DMS 273 (cell line): ENCODE results near the gene TNFRSF1B.

ENCODE experiments used
- DNase-seq: peaks from one replicate; lab custom pipeline; 2025; ENCODE audit not compliant: unreplicated experiment; lab: John Stamatoyannopoulos, UW

Gene TNFRSF1B

DNA sequence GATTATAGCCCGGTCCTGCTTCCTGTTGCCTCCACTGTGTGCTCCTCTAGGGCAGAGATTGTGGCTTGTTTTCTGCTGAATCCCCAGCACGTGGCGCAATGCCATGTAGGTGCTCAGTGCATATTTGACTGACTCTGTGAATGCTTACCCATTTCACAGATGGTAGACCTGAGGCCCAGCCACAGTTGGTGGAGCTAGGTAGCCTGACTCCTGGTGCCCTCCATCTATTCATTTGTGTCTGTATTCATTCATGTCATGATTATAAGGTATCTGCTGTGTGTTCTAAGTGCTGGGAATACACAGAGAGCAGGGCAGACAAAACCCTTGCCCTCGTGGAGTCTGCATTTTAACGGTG is 22.5 kb downstream of the TNFRSF1B start:
- no peak for DNase-seq

DNA sequence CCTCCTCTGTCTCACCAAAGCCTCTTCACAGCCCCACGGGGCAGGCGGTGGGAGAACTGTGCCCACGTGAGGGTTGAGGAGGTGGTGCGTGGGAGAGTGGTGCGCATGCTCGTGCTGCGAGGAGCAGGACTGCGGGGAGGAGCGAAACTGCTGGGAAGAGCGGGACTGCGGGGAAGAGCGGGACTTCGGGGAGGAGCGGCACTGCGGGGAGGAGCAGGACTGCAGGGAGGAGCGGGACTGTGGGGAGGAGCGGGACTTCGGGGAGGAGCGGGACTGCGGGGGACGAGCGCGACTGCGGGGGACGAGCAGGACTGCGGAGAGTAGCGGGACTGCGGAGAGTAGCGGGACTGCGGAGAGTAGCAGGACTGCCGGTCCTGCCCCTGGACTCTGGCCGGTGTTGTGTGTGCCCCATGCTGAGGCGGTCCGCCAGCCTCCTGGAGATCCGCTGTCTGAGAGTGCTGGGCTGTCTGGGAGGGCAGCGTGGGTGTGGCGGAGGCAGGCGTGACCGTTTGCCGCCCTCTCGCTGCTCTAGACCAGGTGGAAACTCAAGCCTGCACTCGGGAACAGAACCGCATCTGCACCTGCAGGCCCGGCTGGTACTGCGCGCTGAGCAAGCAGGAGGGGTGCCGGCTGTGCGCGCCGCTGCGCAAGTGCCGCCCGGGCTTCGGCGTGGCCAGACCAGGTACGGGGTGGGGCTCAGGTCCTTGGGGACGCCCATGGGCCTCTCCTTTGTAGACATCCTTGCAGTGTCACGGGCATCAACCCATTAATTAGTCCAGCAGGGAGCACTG is 24.6 kb downstream of the TNFRSF1B start:
- no peak for DNase-seq

DNA sequence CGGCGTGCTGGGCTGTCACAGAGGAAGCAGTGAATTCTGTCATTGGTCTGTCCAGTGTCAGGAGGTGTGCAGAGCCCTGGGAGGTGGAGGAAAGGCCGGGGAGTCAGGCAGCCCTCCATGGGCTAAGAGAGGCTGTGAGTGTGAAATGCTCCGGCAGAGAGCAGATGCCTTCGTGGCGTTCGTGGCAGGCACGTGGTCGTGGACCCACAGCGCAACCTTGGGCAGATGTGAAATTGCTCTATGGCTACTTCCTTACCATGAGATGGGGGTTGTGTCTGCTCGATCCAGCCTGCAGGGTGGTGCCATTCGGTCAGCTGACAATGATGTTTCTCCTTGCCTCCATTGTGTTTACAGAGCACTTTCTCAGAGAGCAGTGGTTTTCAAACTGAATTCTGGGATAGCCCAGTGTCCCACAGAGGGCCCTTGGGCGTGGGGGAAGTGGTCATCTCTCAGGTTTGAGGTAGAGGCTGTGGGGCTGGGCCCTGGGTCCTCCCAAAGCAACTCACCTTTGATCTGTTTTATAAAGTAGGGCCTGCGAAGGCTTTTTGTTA is 27.9 kb downstream of the TNFRSF1B start:
- no peak for DNase-seq

DNA sequence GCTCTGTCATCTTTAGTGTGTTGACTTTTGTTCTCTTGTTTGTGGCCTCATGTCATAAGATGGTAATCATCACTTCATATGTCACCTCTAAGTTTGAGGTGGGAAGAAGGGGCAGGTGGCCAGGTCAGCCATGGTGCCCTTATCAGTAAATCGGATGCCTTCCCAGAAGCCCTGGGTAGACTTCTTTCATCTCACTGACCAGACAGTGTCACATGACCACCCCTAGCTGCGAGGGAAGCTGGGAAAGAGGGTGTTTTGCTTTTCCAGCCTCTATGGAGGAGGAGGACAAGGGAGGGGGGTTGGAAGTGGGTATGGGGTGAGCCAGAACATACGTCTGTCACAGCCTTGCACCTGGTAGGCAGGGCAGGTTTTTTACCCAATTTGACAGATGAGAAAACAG is 28.6 kb downstream of the TNFRSF1B start:
- DNase-seq: no peak

DNA sequence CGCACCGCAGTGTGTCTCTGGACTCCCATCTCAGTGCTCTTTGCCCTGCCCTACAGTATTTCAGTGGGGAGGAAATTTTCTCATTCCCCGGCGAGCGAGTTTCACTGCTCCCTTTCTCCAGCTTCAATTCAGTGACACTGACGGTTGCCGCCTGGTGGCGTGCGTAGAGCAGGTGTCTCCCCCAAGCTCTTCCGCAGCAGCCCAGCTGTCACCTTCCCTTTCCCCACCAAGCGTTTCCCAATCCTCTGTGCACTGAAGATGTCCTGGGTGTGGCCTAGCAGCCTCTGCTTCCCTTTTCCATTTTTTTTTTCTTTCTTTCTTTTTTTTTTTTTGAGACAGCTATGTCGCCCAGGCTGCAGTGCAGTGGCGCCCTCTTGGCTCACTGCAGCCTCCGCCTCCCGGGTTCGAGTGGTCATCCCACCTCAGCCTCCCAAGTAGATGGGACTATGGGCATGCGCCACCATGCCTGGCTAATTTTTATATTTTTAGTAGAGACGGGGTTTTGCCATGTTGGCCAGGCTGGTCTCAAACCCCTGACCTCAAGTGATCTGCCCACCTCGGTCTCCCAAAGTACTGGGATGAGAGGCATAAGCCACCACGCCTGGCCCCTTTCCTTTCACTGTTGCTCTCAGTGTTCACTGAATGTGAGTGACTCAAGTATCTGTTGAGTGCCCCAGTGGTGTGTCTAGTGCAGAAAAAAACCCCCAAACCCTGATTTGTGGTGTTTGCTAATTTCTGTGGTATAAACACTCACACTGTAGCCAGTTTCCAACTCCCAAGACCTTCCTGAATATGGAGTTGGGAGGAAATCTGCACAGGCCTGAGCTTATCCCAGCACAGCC is 30.1 kb downstream of the TNFRSF1B start:
- peak; percentile 36 for DNase-seq

DNA sequence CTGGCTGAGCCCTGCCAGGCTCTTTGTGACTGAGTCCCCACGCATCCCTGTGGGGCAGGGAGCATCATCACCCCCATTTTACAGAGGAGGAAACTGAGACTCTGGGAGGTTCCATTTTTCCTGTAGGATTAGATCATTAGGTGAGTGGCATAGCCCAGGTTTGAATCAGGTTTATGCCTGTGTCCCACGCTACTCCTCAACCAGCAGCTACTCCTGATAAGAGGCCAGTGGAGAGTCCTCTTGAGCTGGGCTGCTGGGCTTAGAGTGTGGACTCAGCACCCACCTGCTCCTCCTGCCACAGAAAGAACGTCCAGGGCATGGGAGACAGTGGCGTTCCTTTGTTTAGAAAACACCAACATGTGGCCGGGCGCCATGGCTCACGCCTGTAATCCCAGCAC is 30.7 kb downstream of the TNFRSF1B start:
- no peak for DNase-seq

DNA sequence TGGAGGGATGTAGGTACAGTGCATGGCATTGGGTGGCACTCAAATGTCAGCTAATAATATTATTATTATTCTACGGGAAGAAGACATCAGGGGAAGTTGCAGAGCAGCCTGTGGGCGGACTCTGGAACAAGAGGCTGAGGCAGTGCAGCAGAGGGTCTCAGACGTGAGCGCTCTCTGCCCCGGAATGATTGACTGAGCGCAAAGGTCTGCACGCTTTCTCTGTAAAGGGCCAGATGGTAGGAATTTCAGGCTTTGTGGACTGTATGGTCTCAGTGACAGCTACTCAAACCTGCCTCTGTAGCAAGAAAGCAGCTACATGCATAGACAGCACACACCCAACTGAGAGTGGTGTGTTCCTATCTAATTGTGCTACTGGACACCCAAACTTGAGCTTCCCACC is 33.4 kb downstream of the TNFRSF1B start:
- DNase-seq: no peak

DNA sequence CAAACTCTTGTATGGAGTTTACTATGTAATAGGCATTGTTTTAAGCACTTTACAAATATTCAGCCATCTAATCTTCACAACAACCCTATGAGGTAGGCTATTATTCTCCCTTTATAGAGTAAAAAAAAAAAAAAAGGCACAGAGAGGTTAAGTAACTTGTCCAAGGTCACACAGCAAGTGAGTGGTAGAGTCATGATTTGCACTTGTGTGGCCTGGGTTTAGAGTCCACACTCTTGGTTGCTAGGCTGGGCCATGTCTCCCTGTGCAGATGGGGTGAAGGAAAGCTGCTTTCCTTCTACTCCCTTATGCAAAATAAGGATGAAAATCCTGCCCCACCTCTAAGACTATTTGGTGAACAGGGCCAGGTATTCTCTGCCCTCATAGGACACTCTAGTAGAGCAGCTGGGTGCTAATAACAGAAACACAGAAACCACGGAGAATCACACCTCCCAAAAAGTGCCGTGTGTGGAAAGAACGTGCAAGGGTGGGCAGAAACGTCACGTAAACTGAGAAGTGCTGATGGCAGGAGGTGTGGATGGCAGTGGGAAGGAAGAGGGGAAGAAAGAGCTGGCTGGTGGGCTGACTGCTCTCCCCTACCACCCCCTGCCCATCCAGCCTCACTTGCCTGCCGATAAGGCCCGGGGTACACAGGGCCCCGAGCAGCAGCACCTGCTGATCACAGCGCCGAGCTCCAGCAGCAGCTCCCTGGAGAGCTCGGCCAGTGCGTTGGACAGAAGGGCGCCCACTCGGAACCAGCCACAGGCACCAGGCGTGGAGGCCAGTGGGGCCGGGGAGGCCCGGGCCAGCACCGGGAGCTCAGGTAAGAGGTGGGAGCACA is 34.8 kb downstream of the TNFRSF1B start:
- no peak for DNase-seq

DNA sequence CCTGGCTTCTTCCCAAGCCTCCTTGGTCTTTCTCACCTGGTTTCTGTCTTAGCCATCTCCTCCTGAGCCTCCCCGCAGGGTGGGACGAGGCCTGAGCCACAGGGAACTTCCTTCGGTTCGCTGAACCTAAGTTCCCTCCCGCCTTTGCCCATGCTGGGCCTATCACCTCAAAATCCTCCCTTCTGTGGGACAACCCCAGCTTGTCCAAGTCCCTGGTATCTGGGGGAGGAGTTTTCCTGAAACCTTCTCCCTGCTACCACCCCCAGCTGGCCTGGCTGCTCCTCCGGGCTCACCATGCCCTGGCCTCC is 35.4 kb downstream of the TNFRSF1B start:
- DNase-seq: no peak

DNA sequence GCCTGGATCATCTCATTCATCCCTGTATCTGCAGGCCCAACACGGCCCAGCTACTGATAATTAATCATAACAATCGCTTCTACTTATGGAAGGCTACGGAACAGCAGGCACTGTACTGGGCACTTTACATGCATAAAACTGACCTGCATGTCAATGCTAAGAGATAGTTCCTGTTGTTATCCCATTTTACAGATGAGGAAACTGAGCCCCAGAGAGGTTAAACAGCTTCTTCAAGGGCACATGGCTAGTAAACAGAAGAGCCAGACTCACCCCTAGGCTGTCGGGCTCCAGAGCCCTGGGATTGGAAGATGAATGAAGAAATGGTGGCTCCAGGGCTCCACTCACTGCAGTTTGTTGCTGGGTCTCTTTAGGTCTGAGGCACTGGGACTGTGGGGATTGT is 35.8 kb downstream of the TNFRSF1B start:
- no peak for DNase-seq

DNA sequence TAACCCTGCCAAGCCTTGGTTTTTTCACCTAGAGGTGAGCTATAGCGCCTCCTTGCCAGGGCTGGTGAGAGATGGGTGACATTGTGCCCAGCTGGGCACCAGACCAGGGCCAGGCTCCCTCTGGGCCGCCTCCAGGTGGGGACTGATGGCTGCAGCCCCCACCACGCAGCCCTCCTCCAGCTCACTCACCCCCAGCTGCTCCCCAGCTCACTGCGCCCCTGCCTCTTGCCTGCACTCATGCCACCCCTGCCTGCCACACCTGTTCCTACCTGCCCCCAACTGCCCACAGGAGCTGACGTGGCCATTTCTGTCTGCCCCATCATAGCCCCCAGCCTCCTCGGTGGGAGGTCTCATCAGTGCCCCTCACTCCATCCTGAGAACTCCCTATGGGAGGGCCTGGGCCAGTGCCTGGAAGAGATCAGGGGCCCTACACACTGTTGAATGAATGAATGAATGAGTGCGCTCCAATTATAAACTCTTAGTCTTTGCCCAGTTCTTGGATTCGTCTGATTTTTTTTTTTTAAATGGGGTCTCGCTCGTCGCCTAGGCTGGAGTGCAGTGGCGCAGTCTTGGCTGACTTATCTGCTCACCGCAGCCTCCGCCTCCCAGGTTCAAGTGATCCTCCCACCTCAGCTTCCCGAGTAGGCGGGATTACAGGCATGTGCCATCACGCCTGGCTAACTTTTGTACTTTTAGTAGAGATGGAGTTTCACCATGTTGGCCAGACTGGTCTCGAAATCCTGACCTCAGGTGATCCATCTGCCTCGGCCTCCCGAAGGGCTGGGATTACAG is 36.6 kb downstream of the TNFRSF1B start:
- no peak for DNase-seq

DNA sequence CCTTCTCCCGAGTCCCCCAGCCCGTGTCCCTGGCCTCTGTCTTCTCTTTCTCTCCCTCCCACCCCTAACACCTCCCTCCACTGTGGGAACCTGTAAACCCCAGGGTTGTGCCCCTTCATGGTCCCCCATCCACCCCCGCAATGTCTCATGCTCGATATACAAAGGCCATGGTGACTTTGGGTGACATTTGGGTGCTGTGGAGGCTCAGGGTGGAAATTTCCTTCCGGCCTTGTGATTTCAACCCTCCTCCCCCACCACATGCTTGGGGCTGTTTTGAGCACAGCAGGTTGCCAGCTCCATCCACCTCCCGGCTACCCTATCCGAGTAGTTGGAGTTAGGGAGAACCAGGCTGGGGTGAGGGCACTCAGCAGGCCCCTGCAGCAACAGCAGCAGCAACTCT is 37.3 kb downstream of the TNFRSF1B start:
- no peak for DNase-seq

DNA sequence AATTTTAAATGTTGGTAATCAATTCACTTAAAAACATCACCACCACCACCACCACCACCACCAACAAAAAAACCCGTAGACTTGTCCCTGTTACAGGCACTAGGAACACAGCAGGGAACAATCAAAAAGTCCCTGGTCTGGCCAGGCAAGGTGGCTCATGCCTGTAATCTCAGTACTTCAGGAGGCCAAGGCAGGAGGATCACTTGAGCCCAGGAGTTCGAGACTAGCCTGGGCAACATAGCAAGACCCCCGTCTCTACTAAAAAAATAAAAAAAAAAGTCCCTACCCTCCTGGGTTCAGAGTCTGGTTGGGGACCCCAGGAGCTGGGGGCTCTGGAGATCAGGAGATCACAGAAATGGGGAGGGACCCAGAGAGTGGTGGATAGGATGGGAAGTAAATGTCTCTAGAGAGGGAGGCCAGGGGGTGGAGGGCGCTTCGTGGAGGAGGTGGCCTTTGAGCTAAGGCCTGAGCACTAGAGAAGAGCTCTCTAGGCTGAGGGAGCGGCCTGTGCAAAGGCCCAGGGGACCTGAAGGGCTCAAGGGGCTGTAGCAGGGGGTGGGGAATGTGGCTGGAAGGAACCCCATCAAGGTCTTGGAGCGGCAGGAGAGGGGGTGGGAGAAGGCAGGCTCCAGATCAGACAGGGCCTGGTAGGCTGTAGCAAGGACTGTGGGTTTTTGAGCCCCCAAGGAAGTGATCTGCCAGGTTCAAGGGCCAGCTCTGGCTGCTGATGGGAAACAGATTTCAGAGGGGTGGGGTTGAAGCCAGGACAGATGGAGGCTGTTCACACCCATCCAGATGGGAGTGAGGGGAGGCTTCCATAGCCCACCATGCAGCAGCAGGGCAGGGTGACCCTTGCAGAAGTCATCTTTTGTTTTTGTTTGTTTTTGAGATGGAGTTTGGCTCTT is 38.2 kb downstream of the TNFRSF1B start:
- DNase-seq: no peak

DNA sequence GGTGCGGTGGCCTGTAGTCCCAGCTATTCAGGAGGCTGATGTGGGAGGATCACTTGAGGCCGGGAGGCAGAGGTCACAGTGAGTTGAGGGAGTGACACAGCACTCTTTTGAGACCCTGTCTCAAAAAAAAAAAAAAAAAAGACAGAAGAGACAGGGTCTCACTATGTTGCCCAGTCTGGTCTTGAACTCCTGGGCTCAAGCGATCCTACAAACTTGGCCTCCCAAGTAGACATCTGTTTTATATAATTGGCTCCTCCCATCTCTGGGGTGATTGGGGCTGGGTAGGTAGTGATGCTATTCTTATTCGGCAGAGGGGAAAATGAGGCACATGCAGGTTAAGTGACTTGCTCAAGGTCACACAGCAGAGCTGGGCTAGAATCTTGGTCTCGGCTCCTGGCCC is 39.4 kb downstream of the TNFRSF1B start:
- no peak for DNase-seq

DNA sequence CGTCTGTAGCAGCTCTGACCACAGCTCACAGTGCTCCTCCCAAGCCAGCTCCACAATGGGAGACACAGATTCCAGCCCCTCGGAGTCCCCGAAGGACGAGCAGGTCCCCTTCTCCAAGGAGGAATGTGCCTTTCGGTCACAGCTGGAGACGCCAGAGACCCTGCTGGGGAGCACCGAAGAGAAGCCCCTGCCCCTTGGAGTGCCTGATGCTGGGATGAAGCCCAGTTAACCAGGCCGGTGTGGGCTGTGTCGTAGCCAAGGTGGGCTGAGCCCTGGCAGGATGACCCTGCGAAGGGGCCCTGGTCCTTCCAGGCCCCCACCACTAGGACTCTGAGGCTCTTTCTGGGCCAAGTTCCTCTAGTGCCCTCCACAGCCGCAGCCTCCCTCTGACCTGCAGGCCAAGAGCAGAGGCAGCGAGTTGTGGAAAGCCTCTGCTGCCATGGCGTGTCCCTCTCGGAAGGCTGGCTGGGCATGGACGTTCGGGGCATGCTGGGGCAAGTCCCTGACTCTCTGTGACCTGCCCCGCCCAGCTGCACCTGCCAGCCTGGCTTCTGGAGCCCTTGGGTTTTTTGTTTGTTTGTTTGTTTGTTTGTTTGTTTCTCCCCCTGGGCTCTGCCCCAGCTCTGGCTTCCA is 40.1 kb downstream of the TNFRSF1B start:
- no peak for DNase-seq

DNA sequence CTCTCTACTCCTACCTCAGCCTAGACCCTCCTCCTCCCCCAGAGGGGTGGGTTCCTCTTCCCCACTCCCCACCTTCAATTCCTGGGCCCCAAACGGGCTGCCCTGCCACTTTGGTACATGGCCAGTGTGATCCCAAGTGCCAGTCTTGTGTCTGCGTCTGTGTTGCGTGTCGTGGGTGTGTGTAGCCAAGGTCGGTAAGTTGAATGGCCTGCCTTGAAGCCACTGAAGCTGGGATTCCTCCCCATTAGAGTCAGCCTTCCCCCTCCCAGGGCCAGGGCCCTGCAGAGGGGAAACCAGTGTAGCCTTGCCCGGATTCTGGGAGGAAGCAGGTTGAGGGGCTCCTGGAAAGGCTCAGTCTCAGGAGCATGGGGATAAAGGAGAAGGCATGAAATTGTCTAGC is 41.5 kb downstream of the TNFRSF1B start:
- DNase-seq: no peak

DNA sequence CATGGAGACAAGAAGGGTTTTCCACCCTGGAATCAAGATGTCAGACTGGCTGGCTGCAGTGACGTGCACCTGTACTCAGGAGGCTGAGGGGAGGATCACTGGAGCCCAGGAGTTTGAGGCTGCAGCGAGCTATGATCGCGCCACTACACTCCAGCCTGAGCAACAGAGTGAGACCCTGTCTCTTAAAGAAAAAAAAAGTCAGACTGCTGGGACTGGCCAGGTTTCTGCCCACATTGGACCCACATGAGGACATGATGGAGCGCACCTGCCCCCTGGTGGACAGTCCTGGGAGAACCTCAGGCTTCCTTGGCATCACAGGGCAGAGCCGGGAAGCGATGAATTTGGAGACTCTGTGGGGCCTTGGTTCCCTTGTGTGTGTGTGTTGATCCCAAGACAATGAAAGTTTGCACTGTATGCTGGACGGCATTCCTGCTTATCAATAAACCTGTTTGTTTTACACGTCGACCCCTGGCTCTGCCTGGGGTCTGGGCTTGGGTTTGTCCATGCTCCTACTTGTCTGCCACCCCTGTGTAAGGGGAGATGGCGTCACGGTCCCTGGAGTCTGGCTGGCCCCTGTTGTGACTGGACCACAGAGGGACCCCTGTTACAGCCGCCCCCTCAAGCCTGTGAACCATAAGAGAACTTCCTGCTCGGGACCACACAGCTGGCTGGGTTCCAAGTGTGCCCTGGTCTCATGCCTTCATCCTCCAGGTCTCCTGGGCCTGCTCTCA is 42.1 kb downstream of the TNFRSF1B start:
- DNase-seq: peak; percentile 88

DNA sequence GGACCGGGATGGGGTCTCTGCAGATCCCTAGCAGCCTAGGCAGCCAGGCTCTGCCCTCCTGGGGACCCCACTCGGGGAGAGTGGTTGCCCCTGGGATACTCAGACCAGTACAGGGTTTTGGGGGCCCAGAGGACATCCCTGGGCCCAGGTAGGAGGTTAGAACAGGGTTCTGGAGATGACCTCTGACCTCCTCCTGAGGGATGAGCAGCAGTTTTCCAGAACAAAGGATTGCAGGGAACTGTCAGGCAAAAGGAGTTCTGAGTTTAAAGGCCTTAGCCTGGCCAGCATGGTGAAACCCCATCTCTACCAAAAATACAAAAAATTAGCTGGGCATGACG is 42.7 kb downstream of the TNFRSF1B start:
- no peak for DNase-seq
